Small intestine (tissue), 7 donors: ENCODE measurements around the gene PDE1C. TPM values are rescaled to one million over a fixed set of nuclear protein-coding genes. Genes with fewer than 3 reads are reported as not detected.

Experiments
- DNase-seq, 2 donors: peaks; one replicate each; pipeline versions ENCODE4 v3.0.0 to v3.0.0-alpha.2; 2013
- FAIRE-seq: peaks from 2 replicates; lab custom pipeline; 2012; peaks lifted over from hg19 to GRCh38; lab: Jason Lieb, UNC
- H3K27ac ChIP-seq, 3 donors: one replicate each; pipeline ENCODE4 v1.5.1; 2013; ENCODE audit warnings: low read length in 2 of 3, mild to moderate bottlenecking in 2 of 3, control low read depth in 1 of 3, inconsistent platforms in 1 of 3, low read depth in 1 of 3, moderate library complexity in 1 of 3
- H3K27me3 ChIP-seq, 3 donors: one replicate each; pipeline ENCODE4 v1.6.1; 2013; ENCODE audit warnings: low read length in 3 of 3, inconsistent platforms in 1 of 3; ENCODE audit not compliant: control insufficient read depth in 3 of 3, insufficient read depth in 3 of 3
- H3K36me3 ChIP-seq, 3 donors: one replicate each; pipeline ENCODE4 v1.6.1; 2013; ENCODE audit warnings: low read length in 3 of 3, inconsistent platforms in 1 of 3, low read depth in 1 of 3, mild to moderate bottlenecking in 1 of 3, moderate library complexity in 1 of 3; ENCODE audit not compliant: control insufficient read depth in 3 of 3, insufficient read depth in 2 of 3
- H3K4me1 ChIP-seq, 3 donors: one replicate each; pipeline ENCODE4 v1.6.1; 2013; ENCODE audit warnings: low read length in 2 of 3, inconsistent platforms in 1 of 3, low read depth in 1 of 3, mild to moderate bottlenecking in 1 of 3, moderate library complexity in 1 of 3; ENCODE audit not compliant: control insufficient read depth in 3 of 3, insufficient read depth in 2 of 3
- H3K4me3 ChIP-seq, 3 donors: one replicate each; pipeline ENCODE4 v1.5.1; 2013; ENCODE audit warnings: low read length in 3 of 3, control low read depth in 1 of 3, inconsistent platforms in 1 of 3, low read depth in 1 of 3, mild to moderate bottlenecking in 1 of 3, moderate library complexity in 1 of 3
- H3K9me3 ChIP-seq, 2 donors: one replicate each; pipeline ENCODE4 v1.6.1; 2013; ENCODE audit warnings: low read depth in 1 of 2, low read length in 1 of 2; ENCODE audit not compliant: control insufficient read depth in 2 of 2, insufficient read depth in 1 of 2
- WGBS, 3 donors: extraction: QIAGEN DNeasy Blood & Tissue Kit; methylation state at CpG; one replicate each; pipeline ENCODE4 v1.1.7; 2013; 5-methylcytosine and 5-hydroxymethylcytosine counted together
- polyA plus RNA-seq, 4 donors: library from polyadenylated mRNA; stranded (reverse) in 3 of 4; unstranded in 1 of 4; fragments of 200-250 nt in 3 of 4; fragments of 120-200 nt in 1 of 4; gene quantifications; one replicate each; pipeline versions ENCODE4 v1.2.1 to v1.2.3, GENCODE V29; 2013
- donor health status: healthy with polysubstance abuse.
- donor health status: control.
- donor health status: control.
- donor health status: Bipolar disorder and iron deficiency.
- donor health status: healthy.

The PDE1C gene
- polyA plus RNA-seq, 4 donors, result 0.22 to 1.8 (median 0.66) TPM

DNA sequence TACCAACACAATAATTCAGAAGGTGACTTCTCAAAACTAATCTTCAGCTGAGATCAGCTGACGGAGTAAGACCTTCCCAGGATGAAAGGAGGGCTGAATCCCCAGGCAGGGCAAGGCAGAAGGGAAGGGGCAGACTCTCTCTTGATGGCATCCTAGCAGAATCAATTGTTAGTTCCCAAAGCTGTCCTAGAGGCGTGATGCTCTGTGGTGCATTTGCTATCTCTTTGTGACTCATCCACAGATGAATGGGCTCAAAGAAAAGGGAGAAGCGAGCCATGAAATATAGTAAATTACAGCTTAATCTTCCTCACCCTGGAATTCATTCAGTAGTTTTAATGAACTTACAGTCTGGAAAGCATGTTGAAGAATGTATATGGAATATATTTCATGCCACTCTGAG, 37.2 kb downstream of the PDE1C start:
- DNase-seq (no peak), FAIRE-seq (no peak)
- 85 to 94% (median 85%) methylated on average over 3 of the region's 3 CpGs for WGBS, 3 donors
- H3K4me3 ChIP-seq, result no peak overlapping the region
- H3K27ac ChIP-seq, result no peak overlapping the region
- H3K36me3 ChIP-seq, result no peaks in the 10 kb centered on the region
- H3K4me1 ChIP-seq, result no peaks in the 10 kb centered on the region
- no peaks in the 10 kb centered on the region for H3K9me3 ChIP-seq
- no peaks in the 10 kb centered on the region for H3K27me3 ChIP-seq

DNA sequence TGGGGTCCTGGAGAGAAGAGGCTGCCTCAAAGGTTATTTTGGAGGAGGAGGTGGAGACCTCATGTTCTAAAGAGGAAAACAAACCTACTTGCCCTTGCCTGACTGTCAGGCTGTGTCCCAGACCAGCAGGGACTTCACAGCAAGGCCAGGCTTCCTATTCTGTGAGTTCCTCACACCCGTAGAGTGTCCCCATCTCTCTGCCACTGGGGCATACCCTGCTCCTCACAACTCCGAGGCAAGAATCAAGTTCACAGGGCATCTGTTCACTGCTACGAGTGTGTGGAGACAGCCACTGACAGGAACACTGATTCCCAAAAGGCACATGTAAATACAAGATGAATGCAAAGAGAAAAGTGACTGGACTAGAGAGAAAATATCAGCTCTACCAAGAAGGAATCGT, 38.0 kb downstream of the PDE1C start:
- H3K4me1 ChIP-seq, result no peaks in the 10 kb centered on the region
- WGBS, 3 donors, result 81 to 85% (median 85%) methylated on average over 4 of the region's 4 CpGs
- FAIRE-seq, result no peak
- no peak overlapping the region for H3K4me3 ChIP-seq
- no peaks in the 10 kb centered on the region for H3K9me3 ChIP-seq
- no peak overlapping the region for H3K27ac ChIP-seq
- H3K27me3 ChIP-seq, result no peaks in the 10 kb centered on the region
- H3K36me3 ChIP-seq, result no peaks in the 10 kb centered on the region
- no peak for DNase-seq

DNA sequence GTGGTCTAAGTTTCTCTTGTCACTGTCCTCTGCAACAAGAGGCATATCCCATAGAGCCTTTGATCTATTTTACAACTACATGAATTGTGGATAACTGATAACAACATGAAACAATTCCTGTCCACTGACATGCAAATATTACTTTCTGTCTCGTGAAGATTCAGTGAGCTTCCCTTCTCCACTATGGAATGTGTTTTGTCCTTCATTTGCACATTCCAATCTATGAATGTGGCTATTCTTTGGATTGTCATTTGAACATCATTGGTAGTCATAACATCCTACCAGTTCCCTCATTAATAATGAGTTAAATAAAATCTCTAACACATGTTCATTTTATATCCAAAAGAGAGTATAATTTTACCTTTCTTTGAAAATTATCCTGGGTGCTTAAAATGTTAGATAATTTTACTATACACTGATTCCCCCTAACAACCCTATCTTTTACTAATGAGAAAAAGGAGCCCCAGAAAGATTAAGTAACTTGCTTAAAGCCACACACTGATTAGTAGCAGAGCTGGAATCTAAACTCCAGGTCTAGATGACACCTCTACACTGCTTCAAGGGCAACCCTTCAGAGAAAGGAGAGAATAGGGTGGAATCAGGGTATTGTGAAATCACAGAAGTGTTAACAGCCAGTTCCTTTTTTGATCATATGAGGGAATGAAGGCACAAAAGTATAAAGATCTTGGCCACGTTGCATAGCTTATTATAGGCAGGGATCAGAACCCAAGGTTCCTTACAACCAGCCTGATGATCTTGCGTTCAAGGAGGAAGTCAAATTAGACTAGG, 39.1 kb downstream of the PDE1C start:
- 58 to 66% (median 58%) methylated on average over 3 of the region's 3 CpGs for WGBS, 3 donors
- Histone ChIP-seq H3K9me3 (no peaks in the 10 kb centered on the region), H3K4me3 (no peak overlapping the region), H3K4me1 (no peaks in the 10 kb centered on the region), H3K36me3 (no peaks in the 10 kb centered on the region), H3K27me3 (no peaks in the 10 kb centered on the region), H3K27ac (no peak overlapping the region)
- DNase-seq (peak in 1 of 2 donors; percentile 24), FAIRE-seq (no peak)

DNA sequence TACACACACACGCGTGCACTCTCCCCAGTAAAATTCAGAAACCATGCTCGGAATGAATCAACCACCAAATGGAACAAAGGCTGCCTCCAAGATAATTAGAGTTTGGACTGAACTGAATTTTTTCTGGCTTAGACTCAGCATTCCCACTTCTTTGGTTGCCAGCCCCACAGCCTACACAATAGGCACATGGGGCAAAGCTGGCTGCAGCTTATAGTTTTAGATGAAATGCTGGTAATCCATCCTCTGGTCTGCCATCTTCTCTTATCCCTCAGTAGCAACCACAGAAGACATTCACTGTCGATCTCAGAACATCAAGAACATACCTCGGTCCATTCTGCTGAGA, 44.2 kb downstream of the PDE1C start:
- Histone ChIP-seq H3K27me3 (no peaks in the 10 kb centered on the region), H3K4me3 (no peak overlapping the region), H3K27ac (no peak overlapping the region), H3K36me3 (no peaks in the 10 kb centered on the region), H3K4me1 (peaks cover 0 to 2% (median 0%) of the 10 kb centered on the region in 3 donors), H3K9me3 (no peaks in the 10 kb centered on the region)
- 94 to 97% (median 95%) methylated on average over 5 of the region's 5 CpGs for WGBS, 3 donors
- FAIRE-seq, result no peak
- no peak for DNase-seq

DNA sequence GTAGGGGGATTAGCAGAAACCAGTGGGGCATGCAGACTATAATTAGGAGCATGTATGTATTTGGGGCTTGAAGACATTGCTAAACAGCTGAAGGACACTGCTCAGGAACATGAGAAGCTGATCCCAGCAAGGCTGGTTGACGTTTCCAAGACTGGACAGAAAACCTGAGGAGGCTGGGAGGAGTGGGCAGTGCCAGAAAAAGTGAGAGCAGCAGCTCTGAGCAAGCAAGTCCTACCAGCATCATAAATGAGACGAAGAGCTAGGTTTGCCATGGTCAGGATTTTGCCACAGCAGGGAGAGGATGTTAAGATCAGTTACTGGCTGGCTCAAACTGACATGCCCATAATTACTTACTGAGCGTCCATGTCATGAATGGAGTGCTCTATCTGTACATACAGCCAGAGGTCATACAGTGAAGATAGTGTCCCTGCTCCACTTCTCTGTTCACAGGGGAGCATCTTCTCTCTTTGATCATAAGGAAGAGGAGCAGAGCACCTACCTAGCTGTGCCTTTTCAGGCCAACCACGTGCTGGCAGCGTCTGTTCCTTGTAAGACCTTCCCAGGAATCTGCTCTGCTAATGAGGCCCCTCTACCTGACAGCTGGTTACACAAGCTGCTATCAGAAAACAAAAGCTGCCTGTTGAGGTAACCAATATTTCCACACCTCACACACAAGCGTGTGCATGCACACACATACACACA, 44.7 kb downstream of the PDE1C start:
- 70 to 81% (median 79%) methylated on average over 6 of the region's 6 CpGs for WGBS, 3 donors
- DNase-seq (no peak), FAIRE-seq (no peak)
- H3K36me3 ChIP-seq, result no peaks in the 10 kb centered on the region
- no peak overlapping the region for H3K27ac ChIP-seq
- H3K27me3 ChIP-seq, result no peaks in the 10 kb centered on the region
- no peak overlapping the region for H3K4me3 ChIP-seq
- no peaks in the 10 kb centered on the region for H3K9me3 ChIP-seq
- peaks cover 0 to 2% (median 0%) of the 10 kb centered on the region in 3 donors for H3K4me1 ChIP-seq

DNA sequence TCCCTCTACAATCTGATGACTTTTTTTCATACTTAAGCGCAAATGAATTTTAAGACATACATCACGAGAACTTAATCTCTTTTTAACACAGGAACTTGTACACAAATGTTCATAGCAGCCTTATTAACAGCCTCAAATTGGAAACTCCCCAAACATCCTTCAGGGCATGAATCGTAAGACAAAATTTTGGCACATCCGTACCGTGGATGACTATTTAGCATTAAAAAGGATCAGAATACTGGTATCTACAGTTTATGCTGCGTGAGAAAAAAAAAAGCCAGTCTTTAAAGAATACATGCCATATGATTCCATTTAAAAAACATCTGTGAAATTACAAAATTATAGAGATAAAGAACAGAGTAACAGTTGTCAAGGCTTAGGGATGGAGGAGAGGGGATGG, 46.8 kb downstream of the PDE1C start:
- DNase-seq (no peak), FAIRE-seq (no peak)
- peaks cover 0 to 2% (median 0%) of the 10 kb centered on the region in 3 donors for H3K4me1 ChIP-seq
- no peaks in the 10 kb centered on the region for H3K9me3 ChIP-seq
- H3K27ac ChIP-seq, result no peak overlapping the region
- no peaks in the 10 kb centered on the region for H3K27me3 ChIP-seq
- WGBS, 3 donors, result 85 to 92% (median 87%) methylated on average over 6 of the region's 6 CpGs
- H3K36me3 ChIP-seq, result no peaks in the 10 kb centered on the region
- no peak overlapping the region for H3K4me3 ChIP-seq

DNA sequence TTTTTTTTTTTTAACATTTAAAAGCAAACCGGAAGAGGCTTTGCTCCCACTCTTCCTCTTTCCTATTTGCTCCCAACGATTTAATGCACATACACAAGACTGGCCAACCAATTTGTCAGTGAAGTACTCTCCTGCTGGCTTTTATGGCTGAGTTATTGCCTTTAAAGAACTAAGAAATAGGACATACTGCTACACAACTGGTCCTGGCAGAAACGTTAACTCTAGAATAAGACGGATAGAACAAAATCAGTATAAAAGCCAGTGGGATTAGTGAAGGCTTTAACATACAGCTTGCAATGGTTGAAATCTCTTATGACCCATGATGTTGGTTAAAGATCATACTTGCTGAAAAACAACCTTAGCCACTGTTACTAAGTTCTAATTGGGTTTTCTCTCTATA, 47.2 kb downstream of the PDE1C start:
- DNase-seq, result no peak
- 79 to 90% (median 81%) methylated on average over 4 of the region's 4 CpGs for WGBS, 3 donors
- H3K36me3 ChIP-seq, result no peaks in the 10 kb centered on the region

DNA sequence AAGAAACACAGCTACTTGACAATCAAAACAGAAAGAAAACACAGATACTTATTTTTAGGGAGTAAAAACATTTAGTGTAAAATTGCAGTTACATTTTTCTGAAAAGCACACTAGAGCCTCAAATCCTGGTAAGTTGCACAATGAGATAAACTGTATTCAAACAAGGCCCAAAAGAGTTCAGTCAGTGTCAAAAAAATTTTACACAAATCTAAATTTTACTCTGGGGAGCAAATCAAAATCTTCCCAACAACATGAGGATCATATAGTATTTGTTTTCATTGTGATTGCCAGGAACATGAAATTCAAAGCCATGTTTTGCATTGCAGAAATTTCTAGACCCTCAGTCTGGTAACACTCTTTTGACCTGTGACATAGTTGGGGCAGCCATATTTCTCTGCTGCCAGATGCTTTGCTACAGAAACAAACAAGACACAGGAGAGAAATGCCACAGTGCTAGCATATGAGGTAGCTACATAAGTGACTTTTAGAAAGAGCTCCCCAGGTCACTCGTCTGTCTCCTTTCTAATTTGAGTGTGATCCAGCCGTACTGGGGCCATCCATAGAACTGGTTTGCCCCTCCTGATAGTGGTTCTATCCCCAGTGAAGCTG, 49.6 kb downstream of the PDE1C start:
- no peaks in the 10 kb centered on the region for H3K9me3 ChIP-seq
- 72 to 75% (median 74%) methylated on average over 2 of the region's 2 CpGs for WGBS, 3 donors
- no peaks in the 10 kb centered on the region for H3K36me3 ChIP-seq
- FAIRE-seq (no peak), DNase-seq (no peak)
- H3K27ac ChIP-seq, result no peak overlapping the region
- no peaks in the 10 kb centered on the region for H3K27me3 ChIP-seq
- H3K4me1 ChIP-seq, result peaks cover 0 to 2% (median 0%) of the 10 kb centered on the region in 3 donors
- H3K4me3 ChIP-seq, result no peak overlapping the region

More for the DNA sequence above, 47.2 kb downstream of the PDE1C start:
- Histone ChIP-seq H3K27me3 (no peaks in the 10 kb centered on the region), H3K9me3 (no peaks in the 10 kb centered on the region), H3K4me1 (peaks cover 0 to 2% (median 0%) of the 10 kb centered on the region in 3 donors), H3K4me3 (no peak overlapping the region), H3K27ac (no peak overlapping the region)
- no peak for FAIRE-seq
